GM12878 (cell line): ENCODE measurements around the gene AKT3. TPM values are rescaled to one million over a fixed set of nuclear protein-coding genes. Genes with fewer than 3 reads are reported as not detected.

Experiments
- ATAC-seq: fragments of 200-7000 bp; cut with Tn5 transposase; 3 replicates; pipeline ENCODE4 v1.9.1; 2020; ENCODE audit warnings: mild to moderate bottlenecking, moderate library complexity
- BruUV-seq: library from RNA; stranded (reverse); fragments of 400-500 nt; replicated peaks from 2 replicates; lab custom pipeline; 2021; lab: Mats Ljungman, UMichigan
- CTCF ChIA-PET: fragments of 300-600 bp; sonication (Branson Sonifier 250); formaldehyde crosslinking; extraction: SDS; loops from one replicate; lab custom pipeline; 2021; ENCODE audit warnings: inconsistent platforms; lab: Yijun Ruan, JAX
- POLR2A ChIA-PET: fragments of 350-600 bp; formaldehyde crosslinking; extraction: SDS; loops from one replicate; lab custom pipeline; 2021; ENCODE audit warnings: inconsistent platforms; lab: Charles Lee
- RAD21 ChIA-PET: fragments of 300-600 bp; sonication (Branson Sonifier 250); formaldehyde crosslinking; loops from one replicate; lab custom pipeline; 2023; ENCODE audit warnings: antibody characterized with exemption; ENCODE audit not compliant: unreplicated experiment; lab: Charles Lee
- SMC1A ChIA-PET: fragments of 300-600 bp; sonication (Branson Sonifier 250); formaldehyde crosslinking; loops from one replicate; lab custom pipeline; 2023; ENCODE audit not compliant: unreplicated experiment, uncharacterized antibody; lab: Charles Lee
- DNase-seq: peaks from one replicate; pipeline ENCODE4 v3.0.0-alpha.2; 2011; ENCODE audit warnings: low read depth, low spot score
- FAIRE-seq: peaks from 3 replicates; lab custom pipeline; 2011; peaks lifted over from hg19 to GRCh38; lab: Jason Lieb, UNC
- H2AFZ ChIP-seq: 2 replicates; pipeline ENCODE4 v1.6.0; 2011; ENCODE audit warnings: low read depth, low read length, control low read depth; ENCODE audit not compliant: control insufficient read depth
- H3K27ac ChIP-seq: 2 replicates; pipeline ENCODE4 v1.5.1; 2011; ENCODE audit warnings: control low read depth; ENCODE audit not compliant: control insufficient read depth, insufficient read depth
- H3K27me3 ChIP-seq, 2 experiments: replicated peaks in 1 of 2; 2 replicates each; pipeline versions ENCODE4 v1.6.0 to v1.6.1; 2011; ENCODE audit warnings: low read length in 1 of 2; ENCODE audit not compliant: control insufficient read depth in 2 of 2, insufficient read depth in 2 of 2
- H3K36me3 ChIP-seq, 2 experiments: 2 replicates each; pipeline ENCODE4 v1.5.1; 2011; ENCODE audit warnings: low read length in 1 of 2; ENCODE audit not compliant: control insufficient read depth in 2 of 2, insufficient read depth in 2 of 2
- H3K4me1 ChIP-seq: 2 replicates; pipeline ENCODE4 v1.6.1; 2011; ENCODE audit warnings: mild to moderate bottlenecking, low read length, moderate library complexity, mixed read lengths; ENCODE audit not compliant: control insufficient read depth, insufficient read depth
- H3K4me2 ChIP-seq: 2 replicates; pipeline ENCODE4 v1.6.0; 2011; ENCODE audit warnings: control low read depth; ENCODE audit not compliant: control insufficient read depth, insufficient read depth
- H3K4me3 ChIP-seq: fragments of 200-600 bp; sonication (generic); 2 replicates; pipeline ENCODE4 v1.5.1; 2016
- H3K79me2 ChIP-seq: 2 replicates; pipeline ENCODE4 v1.6.0; 2011; ENCODE audit warnings: low read length; ENCODE audit not compliant: control insufficient read depth, insufficient read depth
- H3K9ac ChIP-seq: 2 replicates; pipeline ENCODE4 v1.8.0; 2011; ENCODE audit warnings: low read length, control low read depth, mixed read lengths; ENCODE audit not compliant: control insufficient read depth, insufficient read depth
- H3K9me3 ChIP-seq: replicated peaks from 3 replicates; pipeline ENCODE4 v1.5.1; 2011; ENCODE audit warnings: mild to moderate bottlenecking, low read length; ENCODE audit not compliant: control insufficient read depth, insufficient read depth
- H4K20me1 ChIP-seq: 2 replicates; pipeline ENCODE4 v1.6.0; 2011; ENCODE audit not compliant: control insufficient read depth, insufficient read depth
- CUX1 ChIP-seq: IDR thresholded peaks from 2 replicates; pipeline ENCODE4 v1.6.1; 2012; ENCODE audit warnings: improper control_type of control experiment, low read depth, low read length; ENCODE audit not compliant: insufficient replicate concordance
- EGR1 ChIP-seq, 2 experiments: IDR thresholded peaks; 1 replicate in 1 of 2; 2 replicates in 1 of 2; pipeline ENCODE4 v1.6.1; 2011 to 2012; ENCODE audit warnings: low read depth in 2 of 2, low read length in 2 of 2, borderline replicate concordance in 1 of 2, mild to moderate bottlenecking in 1 of 2, moderate library complexity in 1 of 2
- ESRRA ChIP-seq: IDR thresholded peaks from 2 replicates; pipeline ENCODE4 v1.6.1; 2012; ENCODE audit warnings: mild to moderate bottlenecking, low read length, improper control_type of control experiment
- EZH2 ChIP-seq: IDR thresholded peaks from 2 replicates; pipeline ENCODE4 v1.6.1; 2012; ENCODE audit warnings: low read depth, mild to moderate bottlenecking, control low read depth, inconsistent platforms, low read length, borderline replicate concordance; ENCODE audit not compliant: control insufficient read depth
- HCFC1 ChIP-seq: fragments of 150-350 bp; IDR thresholded peaks from 2 replicates; pipeline ENCODE4 v1.6.1; 2014; ENCODE audit warnings: low read length
- POLR2AphosphoS2 ChIP-seq: IDR thresholded peaks from 2 replicates; pipeline ENCODE4 v1.6.1; 2011; ENCODE audit warnings: low read depth, mild to moderate bottlenecking, low read length, improper control_type of control experiment, moderate library complexity
- POLR2AphosphoS5 ChIP-seq: IDR thresholded peaks from 2 replicates; pipeline ENCODE4 v1.6.1; 2011; ENCODE audit warnings: mild to moderate bottlenecking, low read length, inconsistent platforms
- PRDM15 ChIP-seq: fragments of 450-650 bp; formaldehyde crosslinking; IDR thresholded peaks from 2 replicates; pipeline ENCODE4 v1.4.0; 2020; ENCODE audit warnings: mild to moderate bottlenecking, moderate library complexity
- SREBF1 ChIP-seq: IDR thresholded peaks from 2 replicates; pipeline ENCODE4 v1.6.1; 2012; ENCODE audit warnings: mild to moderate bottlenecking, low read length
- ZBTB33 ChIP-seq: fragments of 450-650 bp; IDR thresholded peaks from 2 replicates; pipeline ENCODE4 v1.6.1; 2017; ENCODE audit warnings: mild to moderate bottlenecking
- WGBS: methylation state at CpG from one replicate; pipeline ENCODE4 v1.1.6; 2016; ENCODE audit warnings: low lambda C conversion rate; ENCODE audit not compliant: insufficient replicate concordance, insufficient coverage; ENCODE audit errors: missing lambda C conversion rate; 5-methylcytosine and 5-hydroxymethylcytosine counted together
- in situ Hi-C: fragments of 300-500 bp; cut with MboI; formaldehyde crosslinking; loops from 9 replicates; pipeline ENCODE4 v1.14.3; 2018; ENCODE audit warnings: mixed read lengths
- intact Hi-C: fragments of 100-400 bp; cut with micrococcal nuclease; formaldehyde crosslinking; loops from one replicate; pipeline ENCODE4 v1.14.2; 2022; ENCODE audit not compliant: unreplicated experiment
- polyA plus RNA-seq, 11 experiments: library from polyadenylated mRNA; depleted of rRNA in 4 of 11; unstranded in 6 of 11; stranded (reverse) in 5 of 11; fragments of >200 nt; fragmentation: Nextera tagmentation in 4 of 11; fragmentation: Illumina TruSeq in 1 of 11; extraction: Ambion mirVana in 4 of 11; extraction: Trizol in 1 of 11; gene quantifications; 1 replicate in 1 of 11; 2 replicates in 10 of 11; pipeline versions ENCODE4 v1.2.1 to v1.2.3, GENCODE V29; 2011 to 2016; ENCODE audit warnings: inconsistent platforms in 2 of 11, missing spikeins in 2 of 11, low read depth in 1 of 11
- total RNA-seq, 4 experiments: library from RNA; depleted of rRNA in 3 of 4; stranded (reverse); fragments of >200 nt in 3 of 4; fragmentation: Illumina TruSeq in 1 of 4; extraction: Trizol in 1 of 4; gene quantifications; 2 replicates each; pipeline versions ENCODE4 v1.2.1 to v1.2.3, GENCODE V29; 2013 to 2021
- TF ChIP-seq, protein P1 (sequence below): IDR thresholded peaks from 2 replicates; pipeline ENCODE4 v1.6.1; 2011; ENCODE audit warnings: low read depth, low read length, improper control_type of control experiment, borderline replicate concordance
- TF ChIP-seq, protein P2 (sequence below): IDR thresholded peaks from 2 replicates; pipeline ENCODE4 v1.6.1; 2012; ENCODE audit warnings: low read depth, low read length, improper control_type of control experiment

AKT3 gene
- total and polyA plus RNA-seq, 10 of the 15 experiments (the other 5 are each of a cell fraction or from before 2014, with no cell fraction given) = 0.03 to 0.56 (median 0.19) TPM

GRCh38 chr1:243525085-243525487 lies 325.0 kb downstream of the AKT3 start:
- H3K4me1 ChIP-seq = no peaks in the 10 kb centered on the region
- H2AFZ ChIP-seq = no peak overlapping the region
- no peaks in the 10 kb centered on the region for H3K79me2 ChIP-seq
- H3K9ac ChIP-seq = no peak overlapping the region
- no peak for DNase-seq
- H3K27ac ChIP-seq = no peak overlapping the region
- no peaks in the 10 kb centered on the region for H3K9me3 ChIP-seq
- ChIA-PET CTCF (no interaction called here), POLR2A (no interaction called here), RAD21 (no interaction called here), SMC1A (no interaction called here)
- H3K36me3 ChIP-seq = no peaks in the 10 kb centered on the region
- no peak overlapping the region for H3K4me2 ChIP-seq
- no peak overlapping the region for H3K4me3 ChIP-seq
- H3K27me3 ChIP-seq = no peaks in the 10 kb centered on the region
- no TSS peak for BruUV-seq
- in situ Hi-C loops = no loop called here
- no peaks in the 10 kb centered on the region for H4K20me1 ChIP-seq
- 78% methylated on average over 2 of the region's 2 CpGs for WGBS
- no peak for ATAC-seq
- intact Hi-C loops = no loop called here
- no peak for FAIRE-seq
- TF ChIP-seq POLR2AphosphoS5 (no peak), SREBF1 (no peak), ZBTB33 (no peak), HCFC1 (no peak), EGR1 (IDR thresholded peaks at IDR 0.05; ENCODE audit: borderline replicate concordance in 1 of 2, low read depth in 2 of 2, low read length in 2 of 2) (no peak), CUX1 (no peak), PRDM15 (no peak), POLR2AphosphoS2 (no peak), EZH2 (no peak), ESRRA (no peak)
- TF ChIP-seq, protein P1, sequence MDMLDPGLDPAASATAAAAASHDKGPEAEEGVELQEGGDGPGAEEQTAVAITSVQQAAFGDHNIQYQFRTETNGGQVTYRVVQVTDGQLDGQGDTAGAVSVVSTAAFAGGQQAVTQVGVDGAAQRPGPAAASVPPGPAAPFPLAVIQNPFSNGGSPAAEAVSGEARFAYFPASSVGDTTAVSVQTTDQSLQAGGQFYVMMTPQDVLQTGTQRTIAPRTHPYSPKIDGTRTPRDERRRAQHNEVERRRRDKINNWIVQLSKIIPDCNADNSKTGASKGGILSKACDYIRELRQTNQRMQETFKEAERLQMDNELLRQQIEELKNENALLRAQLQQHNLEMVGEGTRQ = no peak
- TF ChIP-seq, protein P2, sequence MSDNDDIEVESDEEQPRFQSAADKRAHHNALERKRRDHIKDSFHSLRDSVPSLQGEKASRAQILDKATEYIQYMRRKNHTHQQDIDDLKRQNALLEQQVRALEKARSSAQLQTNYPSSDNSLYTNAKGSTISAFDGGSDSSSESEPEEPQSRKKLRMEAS = no peak
